Bone marrow (tissue), 2 donors: Measurements from ENCODE around the gene TAGLN2.
"Not testable (repeated sequence)": the region's sequence is repeated elsewhere in the genome, so short reads cannot be mapped to it uniquely, and the experiment has no call there.

Source experiments
- DNase-seq, 2 donors: peaks; one replicate each; lab custom pipeline; 2025; lab: John Stamatoyannopoulos, UW

The TAGLN2 gene

DNA sequence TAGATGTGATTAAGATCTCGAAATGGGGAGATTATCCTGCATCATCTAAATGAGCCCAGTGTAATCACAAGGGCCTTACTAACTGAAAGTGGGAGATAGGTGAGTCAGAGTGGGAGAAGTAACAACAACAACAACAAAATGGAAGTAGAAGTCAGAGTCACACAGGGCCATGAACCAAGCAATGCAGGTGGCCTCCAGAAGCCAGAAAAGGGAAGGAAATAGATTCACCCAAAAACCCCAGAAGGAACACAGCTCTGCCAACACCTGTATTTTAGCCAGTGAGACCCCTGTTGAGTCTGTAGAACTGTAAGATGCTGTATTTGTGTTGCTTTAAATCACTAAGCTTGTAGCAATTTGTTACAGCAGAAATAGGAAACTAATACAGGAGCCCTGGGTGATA lies 4.1 kb downstream of the TAGLN2 start:
- DNase-seq, result peak in 1 of 2 donors; percentile 38

DNA sequence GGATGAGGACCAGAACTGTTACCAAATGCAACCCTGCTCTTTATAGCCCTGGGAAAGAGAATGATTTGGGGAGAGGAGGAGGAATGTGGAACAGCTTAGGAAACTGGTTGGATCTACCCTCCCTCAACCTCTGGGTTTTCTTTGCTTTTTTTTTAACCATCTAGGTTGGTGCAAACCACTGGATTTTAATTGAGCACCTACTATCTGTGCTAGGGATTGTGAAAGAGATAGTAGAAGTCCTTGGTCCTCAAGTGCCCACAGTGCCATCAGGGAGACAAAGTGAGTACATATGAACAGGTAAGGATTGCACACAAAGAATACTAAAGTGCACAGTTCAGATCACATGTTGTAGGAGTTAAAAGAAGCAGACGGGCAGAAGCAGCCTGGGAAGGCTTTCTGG lies 4.7 kb downstream of the TAGLN2 start:
- no peak for DNase-seq

DNA sequence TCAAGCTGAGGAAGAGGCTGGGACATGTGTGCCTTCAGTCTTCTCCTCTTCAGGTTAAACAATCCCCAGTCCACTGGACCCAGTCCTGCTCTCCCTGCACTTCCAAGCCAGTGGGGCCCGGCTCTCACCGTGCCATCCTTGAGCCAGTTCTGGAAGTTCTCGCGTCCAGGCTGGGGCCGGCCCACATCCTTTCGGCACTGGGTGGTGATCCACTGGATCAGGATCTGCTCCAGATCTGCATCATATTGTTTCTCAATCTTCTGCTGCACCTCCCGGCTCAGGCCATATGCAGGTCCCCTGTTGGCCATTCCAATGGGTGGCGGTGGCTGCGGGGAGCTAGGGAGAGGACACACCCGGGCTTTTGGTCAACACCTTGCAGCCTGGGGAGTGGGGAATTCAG lies 5.1 kb downstream of the TAGLN2 start:
- DNase-seq, result no peak

DNA sequence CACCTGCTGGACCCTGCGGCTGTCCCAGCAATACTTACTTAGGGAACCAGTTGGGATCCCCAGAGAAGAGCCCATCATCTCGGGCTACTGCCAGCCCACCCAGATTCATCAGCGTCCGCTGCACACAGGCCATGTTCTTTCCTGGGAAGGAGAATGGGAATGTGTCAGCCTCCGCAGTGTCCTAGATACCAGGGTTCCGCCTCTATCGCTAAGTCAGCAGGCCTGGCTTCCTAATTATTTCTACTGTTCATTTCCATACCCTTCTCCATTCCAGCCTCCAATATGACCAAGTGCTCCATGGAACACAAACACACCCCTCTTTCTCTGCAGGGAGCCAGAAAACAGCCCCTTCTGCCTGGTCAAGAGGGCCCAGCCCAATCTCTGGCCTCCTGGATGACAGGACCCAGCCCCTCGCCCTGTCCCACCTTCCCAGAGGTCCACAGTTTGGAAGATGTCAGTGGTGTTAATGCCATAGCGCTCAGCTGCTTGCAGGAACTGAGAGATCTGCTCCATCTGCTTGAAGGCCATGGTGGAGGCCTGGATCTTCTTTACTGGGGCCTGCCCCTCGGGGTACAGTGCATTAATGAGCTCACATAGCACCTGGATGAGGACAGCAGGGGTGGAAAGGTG lies 6.0 kb downstream of the TAGLN2 start:
- no peak for DNase-seq

DNA sequence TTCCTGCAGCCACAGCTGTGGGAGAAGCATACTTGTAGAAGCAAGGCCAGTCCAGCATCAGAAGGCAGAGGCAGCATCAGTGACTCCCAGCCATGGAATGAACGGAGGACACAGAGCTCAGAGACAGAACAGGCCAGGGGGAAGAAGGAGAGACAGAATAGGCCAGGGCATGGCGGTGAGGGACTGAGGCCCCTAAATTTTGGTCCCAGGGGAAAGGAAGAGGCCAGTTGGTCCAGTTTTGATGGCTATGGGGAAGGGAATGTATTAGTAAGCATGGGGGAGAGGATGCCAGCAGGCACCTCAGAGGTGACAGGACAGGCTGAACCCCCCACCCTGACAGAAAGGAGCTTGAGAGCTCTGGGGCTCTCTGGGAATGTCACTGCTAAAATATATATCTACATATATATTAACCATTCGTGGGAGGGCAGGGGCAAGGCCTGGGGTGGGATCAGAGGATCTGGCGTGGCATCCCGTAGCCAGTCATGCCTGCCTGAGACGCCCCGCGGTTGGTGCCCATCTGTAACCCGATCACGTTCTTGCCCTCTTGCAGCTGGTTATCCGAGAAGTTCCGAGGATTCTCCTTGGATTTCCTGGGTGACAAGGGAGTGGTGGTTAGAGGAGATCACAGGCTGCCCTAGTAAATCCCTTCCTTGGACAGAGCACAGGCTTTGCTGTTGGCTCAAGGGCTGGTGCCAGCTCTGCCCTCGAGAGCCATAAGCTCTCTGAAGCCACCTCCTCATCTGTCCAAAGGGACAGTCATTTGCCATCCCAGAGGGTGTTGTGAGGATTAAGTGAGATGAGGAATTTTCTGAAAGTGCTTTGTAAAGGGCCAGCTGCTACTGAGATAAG lies 6.7 kb downstream of the TAGLN2 start:
- DNase-seq, result no peak

DNA sequence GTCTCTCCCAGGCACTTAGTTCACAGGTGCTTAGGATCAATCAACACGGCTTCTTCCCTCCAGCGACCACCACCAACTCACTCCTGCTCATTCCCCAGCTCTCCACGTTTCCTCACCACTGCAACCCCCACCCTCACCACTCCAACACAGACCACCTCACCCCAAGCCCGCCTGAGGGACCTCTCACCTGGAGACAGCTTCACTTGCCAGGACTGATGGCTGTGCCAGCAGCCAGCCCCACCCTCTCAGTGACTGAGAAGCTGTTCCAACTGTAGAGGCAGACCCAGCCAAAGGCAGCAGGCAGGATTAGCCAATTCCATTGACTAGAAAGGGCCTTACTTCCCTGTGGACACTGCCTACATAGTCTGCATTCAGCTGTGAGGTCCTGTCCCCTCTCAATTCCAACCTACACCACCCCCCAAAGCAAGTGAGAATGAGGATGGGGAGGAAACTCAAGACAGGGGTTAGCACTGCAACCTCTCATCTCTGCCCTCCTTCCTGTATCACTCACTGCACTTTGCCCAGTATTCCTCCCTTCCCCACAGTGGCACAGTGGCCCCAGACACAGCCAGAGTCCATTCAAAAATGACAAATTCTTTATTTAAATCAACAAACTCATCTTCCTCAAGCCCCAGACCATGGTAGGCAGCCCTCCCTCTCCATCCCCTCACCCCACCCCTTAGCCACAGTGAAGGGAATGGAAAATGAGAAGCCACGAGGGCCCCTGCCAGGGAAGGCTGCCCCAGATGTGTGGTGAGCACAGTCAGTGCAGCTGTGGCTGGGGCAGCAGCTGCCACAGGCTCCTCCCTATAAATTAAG lies 7.6 kb downstream of the TAGLN2 start:
- DNase-seq, result peak in 1 of 2 donors; percentile 9

DNA sequence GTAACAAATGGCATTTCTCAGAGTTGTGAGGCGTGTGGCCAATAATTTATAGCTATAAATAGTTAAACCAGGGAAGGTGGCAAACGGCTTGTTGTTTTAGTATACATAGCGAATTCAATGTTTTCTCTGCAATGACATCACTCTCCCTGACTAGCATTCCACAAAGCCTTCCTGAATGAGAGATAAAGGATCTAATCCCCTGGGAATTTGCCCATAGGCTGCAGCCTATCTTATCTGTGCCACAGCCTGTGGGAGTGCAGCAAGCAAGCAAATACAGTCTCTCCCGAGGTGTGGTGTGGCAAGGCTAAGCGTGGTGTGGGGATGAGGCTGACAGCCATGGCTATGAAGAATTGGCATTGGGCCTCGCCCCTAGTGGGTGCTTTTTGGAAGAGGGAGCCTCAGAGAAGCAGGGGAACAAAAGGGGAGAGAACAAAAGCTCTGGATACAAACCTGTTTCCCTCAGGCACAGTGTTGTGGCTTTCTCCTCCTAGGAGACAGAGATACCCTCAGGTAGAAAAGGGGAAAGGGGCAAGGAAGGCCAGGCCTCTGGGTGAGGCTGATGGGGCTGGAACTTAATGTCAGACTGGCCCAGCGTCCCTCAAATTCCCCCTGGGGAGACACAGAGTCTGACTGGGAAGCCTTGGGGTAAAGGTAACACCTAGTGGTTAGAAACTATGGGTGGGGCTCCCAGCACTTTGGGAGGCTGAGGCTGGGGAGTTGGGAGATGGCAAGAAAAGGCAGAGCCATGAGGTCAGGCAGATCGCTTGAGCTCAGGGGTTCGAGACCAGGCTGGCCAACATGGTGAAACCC lies 8.9 kb downstream of the TAGLN2 start:
- DNase-seq, result no peak

DNA sequence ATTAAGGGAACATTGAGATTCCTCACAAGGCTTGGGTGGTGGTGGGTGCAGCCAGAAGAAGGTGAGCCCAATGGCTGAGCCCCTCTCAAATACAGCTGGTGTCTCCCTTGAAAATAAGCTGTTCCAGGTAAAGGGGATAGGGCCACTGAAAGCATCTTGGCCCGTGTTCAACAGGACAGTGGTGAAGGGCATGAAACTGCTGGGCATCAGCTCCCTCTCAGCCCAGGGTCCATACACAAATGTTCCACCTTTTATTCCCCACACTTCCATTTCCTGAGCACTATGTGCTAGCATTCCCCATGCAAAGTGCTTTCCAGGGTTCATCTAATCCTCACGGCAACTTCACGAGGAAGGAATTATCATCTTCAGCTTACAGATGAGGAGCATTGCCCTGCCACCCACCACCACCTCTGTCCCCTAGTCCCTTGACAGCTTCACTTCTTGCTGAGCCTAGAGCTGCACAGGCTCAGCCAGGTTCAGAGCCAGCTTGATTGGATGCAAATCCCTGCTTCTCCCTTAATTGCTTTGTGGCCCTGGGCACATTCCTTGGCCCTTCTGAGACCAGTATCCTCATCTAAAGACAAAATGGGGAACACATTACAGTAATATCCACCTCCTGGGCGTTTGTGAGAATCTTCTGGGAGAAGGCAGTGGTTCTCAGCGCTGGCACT lies 9.6 kb downstream of the TAGLN2 start:
- no peak for DNase-seq

DNA sequence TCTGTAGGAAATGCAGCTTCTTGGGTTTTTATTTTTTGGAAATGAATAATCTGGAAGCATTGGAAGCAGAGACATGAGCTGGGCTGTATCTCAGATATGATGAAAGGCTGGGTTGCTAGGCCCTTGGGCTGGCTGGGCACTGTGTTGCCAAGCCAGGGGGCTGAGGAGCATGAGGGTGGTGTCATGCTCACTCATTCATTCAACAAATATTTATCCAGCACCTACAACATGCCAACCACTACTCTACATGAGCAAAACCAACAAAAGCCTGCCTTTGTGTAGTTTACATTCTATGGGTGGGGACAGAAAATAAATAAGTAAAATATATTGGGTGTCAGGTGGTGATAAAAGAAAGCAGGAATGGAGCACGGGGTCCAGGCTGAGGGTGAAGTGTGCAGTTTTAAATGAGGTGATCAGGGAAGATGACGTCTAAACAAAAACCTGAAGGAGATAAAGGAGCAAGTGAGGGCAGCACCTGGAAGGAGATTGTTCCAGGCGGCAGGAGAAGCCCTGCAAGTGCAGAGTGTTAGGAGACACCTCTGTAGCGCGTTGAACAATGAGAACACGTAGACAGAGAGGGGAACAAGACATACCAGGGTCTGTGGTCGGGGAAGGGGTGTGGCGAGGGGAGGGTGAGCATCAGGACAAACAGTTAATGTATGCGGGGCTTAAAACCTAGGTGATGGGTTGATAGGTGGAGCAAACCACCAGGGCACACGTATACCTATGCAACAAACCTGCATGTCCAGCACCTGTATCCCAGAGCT lies 10.9 kb downstream of the TAGLN2 start:
- DNase-seq, result no peak

DNA sequence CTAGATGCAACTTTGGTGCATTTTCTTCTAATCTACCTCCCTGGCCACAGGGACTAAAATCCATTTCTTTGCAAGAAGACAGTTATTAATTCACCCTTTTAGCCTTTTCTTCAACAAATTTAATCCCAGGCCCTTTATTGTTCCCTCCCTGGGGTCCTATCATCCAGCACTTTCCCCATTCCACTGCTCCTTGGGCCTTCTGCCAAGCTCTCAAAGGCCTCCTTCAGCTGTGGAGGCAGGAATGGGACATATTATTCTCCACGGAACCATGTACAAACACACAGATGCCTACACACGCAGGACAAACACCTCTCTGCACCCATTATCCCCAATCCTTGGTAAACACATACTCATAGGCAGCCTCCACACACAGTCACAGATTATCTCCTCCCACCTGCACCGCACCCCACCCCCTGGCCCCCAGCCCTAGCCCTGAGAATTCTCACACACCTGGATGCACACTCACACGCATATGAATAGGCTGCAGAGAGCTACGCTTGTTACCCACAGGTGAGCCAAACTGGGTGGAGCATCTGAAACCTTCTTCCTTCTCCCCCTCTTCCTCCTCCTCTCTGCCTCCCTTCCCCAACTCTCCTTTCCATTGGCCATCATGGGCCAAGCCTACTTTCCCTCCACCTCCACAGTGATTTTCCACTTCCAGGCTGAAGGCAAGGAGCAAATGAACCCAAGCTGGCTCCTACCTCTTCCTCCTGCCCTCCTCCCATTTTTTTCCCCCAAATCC lies 11.7 kb downstream of the TAGLN2 start:
- no peak for DNase-seq

DNA sequence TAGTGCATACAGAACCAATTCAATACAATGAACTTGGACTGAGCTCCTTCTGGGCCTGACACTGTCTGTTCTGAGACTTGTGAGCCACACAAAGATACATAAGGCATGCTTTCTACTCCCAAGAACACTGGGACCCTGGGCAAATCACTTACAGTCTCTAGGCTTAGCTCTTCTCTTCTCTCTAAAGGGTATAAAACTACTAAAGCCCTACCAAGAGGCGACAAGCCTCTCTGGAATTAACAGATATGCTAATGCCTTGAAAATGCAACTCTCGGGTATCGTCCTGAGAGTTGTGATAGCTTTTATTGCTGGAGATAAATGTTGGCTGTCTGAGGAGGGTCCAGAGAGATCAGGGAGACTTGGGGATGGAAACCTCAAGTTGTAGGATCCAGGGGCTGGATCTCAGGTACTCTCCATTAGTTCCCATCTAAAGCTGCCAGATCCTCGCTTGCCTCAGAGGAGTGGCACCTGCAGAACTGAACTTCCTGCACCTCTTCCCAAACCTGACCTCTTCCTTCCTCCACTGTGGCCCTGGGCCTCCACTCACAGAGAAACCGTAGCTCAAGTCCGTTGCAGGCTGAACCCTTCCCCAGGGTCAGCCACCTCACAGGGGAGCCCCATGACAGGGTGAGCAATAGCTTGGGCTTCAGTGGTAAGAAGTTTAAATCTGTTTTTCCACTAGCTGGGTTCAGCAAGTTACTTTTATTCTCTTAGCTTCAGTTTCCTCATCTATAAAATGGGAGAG lies 13.8 kb downstream of the TAGLN2 start:
- no peak for DNase-seq

DNA sequence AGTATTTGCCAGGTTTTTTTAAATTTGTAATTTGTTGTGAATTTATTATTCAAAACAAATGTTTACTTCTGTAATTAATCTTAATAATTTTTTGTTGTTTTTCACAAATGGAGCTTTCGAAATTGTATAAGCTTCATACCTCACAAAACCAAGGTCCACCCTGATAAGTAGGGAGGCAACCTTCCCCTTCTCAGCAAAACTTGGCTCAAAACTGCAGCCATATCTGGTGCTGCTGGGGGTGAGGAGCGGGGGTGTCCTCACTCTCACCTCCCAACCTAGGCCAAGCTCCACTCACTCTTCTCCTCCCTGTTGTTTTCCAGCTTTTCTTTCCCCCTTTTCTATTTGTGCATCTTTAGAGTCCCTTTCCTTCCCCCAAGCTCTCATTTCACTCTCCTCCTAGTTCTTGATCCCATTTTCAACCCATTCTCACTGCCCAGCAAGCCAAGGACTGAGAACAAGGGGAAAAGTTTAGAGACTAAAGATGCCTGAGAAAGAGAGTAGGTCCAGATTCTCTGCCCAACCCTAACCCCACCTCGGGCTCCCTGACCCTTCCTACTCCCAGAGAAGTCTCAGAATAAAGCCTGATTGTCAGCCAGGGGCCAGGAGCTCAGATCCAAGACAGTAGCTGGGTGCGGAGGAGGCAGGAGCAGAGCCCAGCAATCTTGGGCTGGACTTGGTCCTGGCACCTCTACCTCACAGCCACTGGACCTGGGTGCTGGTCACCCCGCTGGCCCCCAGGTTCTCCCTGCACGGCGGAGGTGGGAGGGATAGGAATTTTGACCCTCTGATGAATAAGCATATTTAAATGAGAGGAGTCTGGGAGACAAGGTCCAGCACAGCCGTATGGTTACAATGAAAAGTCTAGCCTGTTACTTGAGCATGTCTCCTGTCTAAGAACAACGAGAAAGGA lies 17.0 kb downstream of the TAGLN2 start:
- DNase-seq, result no peak

DNA sequence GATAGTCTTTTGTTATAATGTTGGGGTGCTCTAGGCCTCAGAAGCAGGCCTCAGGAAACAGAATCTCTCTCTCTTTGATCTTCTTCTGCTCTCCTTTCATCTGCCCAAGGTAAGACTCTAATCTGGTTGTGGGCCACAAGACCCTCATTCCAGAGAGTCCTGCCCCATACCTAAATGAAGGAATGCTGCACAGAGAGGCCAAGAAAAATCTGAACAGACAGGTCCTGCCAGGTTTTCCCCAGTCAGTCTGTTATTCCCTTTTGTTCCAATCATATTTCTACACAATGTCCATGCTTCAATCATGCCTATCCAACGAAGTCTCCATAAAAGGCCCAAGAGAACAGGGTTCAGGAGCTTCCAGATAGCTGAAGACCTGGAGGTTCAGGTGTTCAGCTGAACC lies 18.3 kb downstream of the TAGLN2 start:
- no peak for DNase-seq

DNA sequence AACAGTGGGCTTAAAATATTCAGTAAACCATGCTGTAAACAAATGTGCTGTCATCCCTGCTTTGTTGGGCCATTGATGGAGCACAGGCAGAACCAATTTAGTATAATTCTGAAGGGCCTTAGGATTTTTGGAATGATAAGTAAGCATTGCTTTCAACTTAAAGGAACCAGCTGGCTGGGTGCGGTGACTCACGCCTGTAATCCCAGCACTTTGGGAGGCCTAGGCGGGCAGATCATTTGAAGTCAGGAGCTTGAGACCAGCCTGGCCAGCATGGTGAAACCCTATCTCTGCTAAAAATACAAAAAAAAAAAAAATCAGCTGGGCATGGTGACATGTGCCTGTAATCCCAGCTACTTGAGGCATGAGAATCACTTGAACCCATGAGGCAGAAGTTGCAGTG lies 21.3 kb downstream of the TAGLN2 start:
- DNase-seq, result not testable (repeated sequence)

DNA sequence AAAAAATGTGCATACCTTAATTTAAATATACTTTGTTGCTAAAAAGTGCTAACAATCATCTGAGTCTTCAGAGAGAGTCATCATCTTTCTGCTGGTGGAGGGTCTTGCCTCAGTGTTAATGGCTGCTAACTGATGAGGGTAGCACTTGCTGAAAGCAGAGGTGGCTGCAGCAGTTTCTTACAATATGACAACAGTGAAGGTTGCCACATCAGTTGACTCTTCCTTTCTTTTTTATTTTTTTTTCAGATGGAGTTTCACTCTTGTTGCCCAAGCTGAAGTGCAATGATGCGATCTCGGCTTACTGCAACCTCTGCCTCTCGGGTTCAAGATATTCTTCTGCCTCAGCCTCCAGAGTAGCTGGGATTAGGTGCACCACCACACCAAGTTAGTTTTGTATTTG lies 22.8 kb downstream of the TAGLN2 start:
- no peak for DNase-seq

DNA sequence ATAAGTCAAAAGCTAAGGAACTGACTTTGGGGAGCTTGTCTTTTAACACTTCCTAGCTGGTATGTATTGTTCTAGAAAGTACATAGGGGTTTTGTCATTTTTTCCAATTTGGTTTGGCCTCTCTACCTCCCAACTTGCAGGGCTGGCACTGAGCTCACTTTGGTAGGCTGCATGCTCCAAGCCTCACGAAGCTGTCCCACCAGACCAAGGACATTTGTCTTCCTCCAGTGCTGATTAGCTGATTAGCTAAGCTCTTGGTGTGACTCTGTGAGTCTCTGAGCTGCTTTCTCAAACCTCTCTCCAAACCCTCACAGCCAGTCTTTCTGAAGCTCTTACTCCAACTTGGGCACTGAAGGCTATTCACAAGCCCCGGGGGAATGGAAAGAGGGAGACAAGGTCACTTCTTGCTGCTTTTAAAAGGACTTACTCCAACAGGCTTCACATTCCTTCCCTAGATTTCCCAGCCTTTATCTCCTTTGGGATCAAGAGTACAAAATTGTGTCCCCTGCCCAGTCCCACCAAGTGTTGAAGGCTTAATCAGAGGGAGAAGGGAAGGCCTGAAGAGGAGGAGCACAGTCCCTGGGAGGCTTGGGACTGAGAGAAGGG lies 24.4 kb downstream of the TAGLN2 start:
- DNase-seq, result no peak

DNA sequence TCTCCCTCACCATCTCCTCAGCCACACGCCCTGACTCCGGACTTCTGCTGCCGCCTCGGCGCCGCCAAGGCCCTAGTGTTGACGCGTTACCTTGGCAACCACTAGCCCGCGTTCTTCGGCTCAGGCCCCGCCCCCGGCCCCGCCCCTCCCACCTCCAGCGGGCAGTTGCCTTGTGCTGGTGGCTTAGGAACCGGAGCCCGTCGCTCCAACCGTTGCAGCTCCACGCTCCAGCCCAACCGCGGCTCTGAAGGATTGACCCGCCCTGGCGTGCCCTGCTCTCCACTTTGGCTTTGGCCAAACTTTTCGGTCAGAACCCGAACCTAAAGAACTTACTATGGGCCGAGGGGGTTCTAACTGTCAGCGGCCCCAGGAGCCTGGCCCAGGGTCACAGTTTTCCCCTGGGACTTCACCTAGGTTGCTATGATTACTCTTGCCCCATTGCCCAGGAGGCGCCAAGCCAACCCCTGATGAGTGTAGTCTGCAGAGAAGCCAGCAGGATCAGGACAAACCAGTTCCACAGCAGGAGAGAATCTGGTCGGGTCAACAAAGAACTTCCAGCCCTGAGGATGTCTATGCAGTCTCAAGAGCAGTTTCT lies 25.1 kb downstream of the TAGLN2 start, which contains the start of gene CFAP45:
CFAP45 (minus strand) TSS at position 80 of the 595 bp plus-strand sequence; CDS start at position 13, 67 bp downstream.
- no peak for DNase-seq
